IMR-90 (cell line): Measurements from ENCODE around the gene TMEM240. TPM values are rescaled to one million over a fixed set of nuclear protein-coding genes. Genes with fewer than 3 reads are reported as not detected.
A peak's percentile ranks its signal among the peaks of the same experiment; 100 is the strongest.
"Not testable (repeated sequence)": the region's sequence is repeated elsewhere in the genome, so short reads cannot be mapped to it uniquely, and the experiment has no call there.

Experiments used
- ATAC-seq: fragments of 200-7000 bp; cut with Tn5 transposase; 2 replicates; pipeline ENCODE4 v1.9.1; 2020; ENCODE audit warnings: low read depth, mild to moderate bottlenecking, moderate library complexity
- BruUV-seq: library from RNA; stranded (reverse); fragments of 400-500 nt; replicated peaks from 2 replicates; lab custom pipeline; 2021; lab: Mats Ljungman, UMichigan
- CTCF ChIA-PET: fragments of 300-600 bp; formaldehyde crosslinking; extraction: SDS; loops from one replicate; lab custom pipeline; 2021; ENCODE audit warnings: antibody characterized with exemption; lab: Yijun Ruan, JAX
- POLR2A ChIA-PET: fragments of 300-600 bp; sonication (Branson Sonifier 250); formaldehyde crosslinking; loops from one replicate; lab custom pipeline; 2022; ENCODE audit warnings: antibody characterized with exemption; ENCODE audit not compliant: unreplicated experiment; lab: Charles Lee
- DNase-seq: peaks from one replicate; pipeline ENCODE4 v3.0.0; 2013
- H2AFZ ChIP-seq: replicated peaks from 2 replicates; pipeline ENCODE3; 2013; ENCODE audit warnings: low read length, mild to moderate bottlenecking; ENCODE audit not compliant: poor library complexity
- H2AK5ac ChIP-seq: 2 replicates; pipeline ENCODE4 v1.6.1; 2013; ENCODE audit warnings: low read depth, low read length, inconsistent platforms
- H2AK9ac ChIP-seq: replicated peaks from 2 replicates; pipeline ENCODE3; 2013; ENCODE audit warnings: mild to moderate bottlenecking, low read depth, low read length, moderate library complexity; ENCODE audit not compliant: poor library complexity
- H2BK120ac ChIP-seq: 2 replicates; pipeline ENCODE4 v1.6.1; 2013; ENCODE audit warnings: low read depth, low read length, inconsistent platforms
- H2BK15ac ChIP-seq: 3 replicates; pipeline ENCODE4 v1.6.1; 2013; ENCODE audit warnings: low read depth, low read length, inconsistent platforms
- H2BK20ac ChIP-seq: 2 replicates; pipeline ENCODE4 v1.6.1; 2013; ENCODE audit warnings: low read depth, mild to moderate bottlenecking, inconsistent platforms, low read length, moderate library complexity
- H2BK5ac ChIP-seq: 2 replicates; pipeline ENCODE4 v1.6.1; 2013; ENCODE audit warnings: mild to moderate bottlenecking, low read depth, low read length, inconsistent platforms; ENCODE audit not compliant: poor library complexity, severe bottlenecking
- H3K14ac ChIP-seq: replicated peaks from 2 replicates; pipeline ENCODE4 v1.6.1; 2013; ENCODE audit warnings: low read depth, low read length, inconsistent platforms
- H3K18ac ChIP-seq: 2 replicates; pipeline ENCODE4 v1.6.1; 2013; ENCODE audit warnings: low read depth, low read length, control low read depth
- H3K23ac ChIP-seq: 2 replicates; pipeline ENCODE4 v1.6.1; 2013; ENCODE audit warnings: low read depth, low read length, inconsistent platforms
- H3K27ac ChIP-seq: 2 replicates; pipeline ENCODE4 v1.5.1; 2013; ENCODE audit warnings: mild to moderate bottlenecking, control low read depth, low read length; ENCODE audit not compliant: insufficient read depth
- H3K27me3 ChIP-seq: 2 replicates; pipeline ENCODE4 v1.6.1; 2013; ENCODE audit warnings: low read length; ENCODE audit not compliant: control insufficient read depth, insufficient read depth
- H3K36me3 ChIP-seq: 2 replicates; pipeline ENCODE4 v1.6.1; 2013; ENCODE audit warnings: low read length, mixed read lengths; ENCODE audit not compliant: control insufficient read depth, insufficient read depth
- H3K4ac ChIP-seq: 2 replicates; pipeline ENCODE4 v1.6.1; 2013; ENCODE audit warnings: low read depth, low read length, inconsistent platforms
- H3K4me1 ChIP-seq: 2 replicates; pipeline ENCODE4 v1.6.1; 2013; ENCODE audit warnings: low read length, mixed read lengths; ENCODE audit not compliant: control insufficient read depth, insufficient read depth
- H3K4me2 ChIP-seq: 2 replicates; pipeline ENCODE4 v1.6.1; 2013; ENCODE audit warnings: low read depth, mild to moderate bottlenecking, control low read depth, low read length, moderate library complexity
- H3K4me3 ChIP-seq: 2 replicates; pipeline ENCODE4 v1.5.1; 2013; ENCODE audit warnings: low read depth, mild to moderate bottlenecking, control low read depth, low read length, moderate library complexity; ENCODE audit not compliant: insufficient read depth
- H3K56ac ChIP-seq: 2 replicates; pipeline ENCODE4 v1.6.1; 2013; ENCODE audit warnings: low read length, inconsistent platforms; ENCODE audit not compliant: insufficient read depth; ENCODE audit errors: extremely low read depth
- H3K79me1 ChIP-seq, 2 experiments: 2 replicates each; pipeline ENCODE4 v1.6.1; 2013; ENCODE audit warnings: low read length in 2 of 2, inconsistent platforms in 1 of 2, low read depth in 1 of 2
- H3K9ac ChIP-seq: 2 replicates; pipeline ENCODE4 v1.6.1; 2013; ENCODE audit warnings: low read depth, low read length, control low read depth
- H3K9me1 ChIP-seq: 2 replicates; pipeline ENCODE4 v1.6.1; 2013; ENCODE audit warnings: low read length, inconsistent platforms; ENCODE audit not compliant: insufficient read depth
- H3K9me3 ChIP-seq: 2 replicates; pipeline ENCODE4 v1.6.1; 2013; ENCODE audit warnings: low read length; ENCODE audit not compliant: control insufficient read depth, insufficient read depth
- H4K20me1 ChIP-seq: 2 replicates; pipeline ENCODE4 v1.6.1; 2013; ENCODE audit warnings: low read length, inconsistent platforms; ENCODE audit not compliant: insufficient read depth
- H4K5ac ChIP-seq: 2 replicates; pipeline ENCODE4 v1.6.1; 2013; ENCODE audit warnings: mild to moderate bottlenecking, low read depth, low read length, control low read depth
- H4K8ac ChIP-seq, 2 experiments: 2 replicates each; pipeline ENCODE4 v1.6.1; 2013; ENCODE audit warnings: low read depth in 2 of 2, low read length in 2 of 2, control low read depth in 1 of 2, inconsistent platforms in 1 of 2
- H4K91ac ChIP-seq: 2 replicates; pipeline ENCODE4 v1.6.1; 2013; ENCODE audit warnings: low read depth, low read length, inconsistent platforms; ENCODE audit not compliant: insufficient read depth
- RAD21 ChIP-seq: IDR thresholded peaks from 2 replicates; pipeline ENCODE4 v1.6.1; 2012; ENCODE audit warnings: low read length, improper control_type of control experiment
- WGBS, 2 experiments: methylation state at CpG; one replicate each; pipeline versions ENCODE4 v1.1.5 to v1.1.7; 2013; ENCODE audit warnings: missing lambda C conversion rate in 2 of 2; ENCODE audit not compliant: insufficient read length in 1 of 2; ENCODE audit errors: extremely low coverage in 2 of 2; 5-methylcytosine and 5-hydroxymethylcytosine counted together
- dilution Hi-C: fragments of 300-500 bp; cut with HindIII; formaldehyde crosslinking; loops from one replicate; pipeline ENCODE4 v1.14.3; 2018; ENCODE audit warnings: low sequenced_read_pairs; ENCODE audit not compliant: unreplicated experiment
- in situ Hi-C: fragments of 300-500 bp; cut with MboI; formaldehyde crosslinking; loops from 3 replicates; pipeline ENCODE4 v1.14.3; 2019; ENCODE audit warnings: low sequenced_read_pairs, inconsistent platforms, mixed read lengths
- intact Hi-C: fragments of 100-400 bp; cut with micrococcal nuclease; formaldehyde crosslinking; loops from 2 replicates; pipeline ENCODE4 v1.10.0; 2022
- polyA plus RNA-seq, 3 experiments: library from polyadenylated mRNA; depleted of rRNA; stranded (reverse); fragments of >200 nt; gene quantifications; 2 replicates each; pipeline ENCODE4 v1.2.3, GENCODE V29; 2012; ENCODE audit warnings: low replicate concordance in 1 of 3
- total RNA-seq: library from RNA; depleted of rRNA; stranded (reverse); fragments of >200 nt; gene quantifications from 2 replicates; pipeline ENCODE4 v1.2.3, GENCODE V29; 2012
- TF ChIP-seq, protein P1 (sequence below): fragments of 150-350 bp; IDR thresholded peaks from 2 replicates; pipeline ENCODE4 v1.6.1; 2017; ENCODE audit warnings: mild to moderate bottlenecking, antibody characterized with exemption, low read length, low read depth
- TF ChIP-seq, protein P2 (sequence below): conservative IDR thresholded peaks from 2 replicates; pipeline ENCODE4 v1.5.1; 2012; ENCODE audit warnings: mild to moderate bottlenecking, low read depth, low read length, improper control_type of control experiment

Gene TMEM240
- total and polyA plus RNA-seq, 2 of the 4 experiments (the other 2 are of a cell fraction), result 1.6 to 7.6 TPM

DNA sequence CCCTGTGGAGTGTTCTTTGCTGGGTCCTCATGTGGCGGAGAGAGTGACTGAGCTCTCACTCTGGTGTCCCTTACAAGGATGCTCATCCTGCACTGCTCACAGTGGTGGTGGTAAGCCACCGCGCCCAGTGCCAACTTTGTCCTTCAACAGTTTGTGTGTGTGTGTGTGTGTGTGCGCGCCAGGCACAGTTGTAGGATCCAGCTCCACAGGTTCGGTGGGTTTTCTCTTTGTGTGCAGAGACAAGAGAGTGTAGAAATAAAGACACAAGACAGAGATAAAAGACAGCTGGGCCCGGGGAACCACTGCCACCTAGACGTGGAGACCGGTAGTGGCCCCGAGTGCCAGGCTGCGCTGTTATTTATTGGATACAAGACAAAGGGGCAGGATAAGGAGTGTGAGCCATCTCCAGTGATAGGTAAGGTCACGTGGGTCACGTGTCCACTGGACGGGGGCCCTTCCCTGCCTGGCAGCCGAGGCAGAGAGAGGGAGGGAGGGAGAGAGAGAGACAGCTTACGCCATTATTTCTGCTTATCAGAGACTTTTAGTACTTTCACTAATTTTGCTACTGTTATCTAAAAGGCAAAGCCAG lies 35.6 kb downstream of the TMEM240 start:
- H3K4me1 ChIP-seq, H3K36me3 ChIP-seq, H3K27ac ChIP-seq, H3K4me2 ChIP-seq, H3K79me1 ChIP-seq, CTCF ChIA-PET, H3K56ac ChIP-seq, H2BK5ac ChIP-seq, H3K9me1 ChIP-seq, H3K27me3 ChIP-seq, intact Hi-C loops, H2BK120ac ChIP-seq, H3K14ac ChIP-seq, H4K20me1 ChIP-seq, H3K23ac ChIP-seq, H2BK15ac ChIP-seq, H3K4me3 ChIP-seq, H4K91ac ChIP-seq, BruUV-seq, H2BK20ac ChIP-seq, H3K9me3 ChIP-seq, dilution Hi-C loops, POLR2A ChIA-PET, H3K18ac ChIP-seq, in situ Hi-C loops, H3K9ac ChIP-seq: not testable (repeated sequence)
- peak overlapping the region; percentile 81 for H2AK9ac ChIP-seq
- 80% methylated on average over 4 of the region's 16 CpGs; no CpG with 5 or more reads in 1 of the 2 experiments for WGBS, 2 experiments
- TF ChIP-seq, protein P1, sequence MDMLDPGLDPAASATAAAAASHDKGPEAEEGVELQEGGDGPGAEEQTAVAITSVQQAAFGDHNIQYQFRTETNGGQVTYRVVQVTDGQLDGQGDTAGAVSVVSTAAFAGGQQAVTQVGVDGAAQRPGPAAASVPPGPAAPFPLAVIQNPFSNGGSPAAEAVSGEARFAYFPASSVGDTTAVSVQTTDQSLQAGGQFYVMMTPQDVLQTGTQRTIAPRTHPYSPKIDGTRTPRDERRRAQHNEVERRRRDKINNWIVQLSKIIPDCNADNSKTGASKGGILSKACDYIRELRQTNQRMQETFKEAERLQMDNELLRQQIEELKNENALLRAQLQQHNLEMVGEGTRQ, result 0 out of 2 replicates have a peak, but pooled peaks have one; percentile 44
- TF ChIP-seq, protein P2, sequence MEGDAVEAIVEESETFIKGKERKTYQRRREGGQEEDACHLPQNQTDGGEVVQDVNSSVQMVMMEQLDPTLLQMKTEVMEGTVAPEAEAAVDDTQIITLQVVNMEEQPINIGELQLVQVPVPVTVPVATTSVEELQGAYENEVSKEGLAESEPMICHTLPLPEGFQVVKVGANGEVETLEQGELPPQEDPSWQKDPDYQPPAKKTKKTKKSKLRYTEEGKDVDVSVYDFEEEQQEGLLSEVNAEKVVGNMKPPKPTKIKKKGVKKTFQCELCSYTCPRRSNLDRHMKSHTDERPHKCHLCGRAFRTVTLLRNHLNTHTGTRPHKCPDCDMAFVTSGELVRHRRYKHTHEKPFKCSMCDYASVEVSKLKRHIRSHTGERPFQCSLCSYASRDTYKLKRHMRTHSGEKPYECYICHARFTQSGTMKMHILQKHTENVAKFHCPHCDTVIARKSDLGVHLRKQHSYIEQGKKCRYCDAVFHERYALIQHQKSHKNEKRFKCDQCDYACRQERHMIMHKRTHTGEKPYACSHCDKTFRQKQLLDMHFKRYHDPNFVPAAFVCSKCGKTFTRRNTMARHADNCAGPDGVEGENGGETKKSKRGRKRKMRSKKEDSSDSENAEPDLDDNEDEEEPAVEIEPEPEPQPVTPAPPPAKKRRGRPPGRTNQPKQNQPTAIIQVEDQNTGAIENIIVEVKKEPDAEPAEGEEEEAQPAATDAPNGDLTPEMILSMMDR, result peak; percentile 44
- TF ChIP-seq RAD21, result peak; percentile 16; the same call in 1 of the 2 replicates
- peak overlapping the region; percentile 90 for H2AFZ ChIP-seq
- ATAC-seq (peak; percentile 71), DNase-seq (peak; percentile 38)
- peak overlapping the region; percentile 61 for H3K4ac ChIP-seq
- peak overlapping the region; percentile 39; the same call in 1 of the 2 replicates for H4K5ac ChIP-seq
- H2AK5ac ChIP-seq, result peak overlapping the region; percentile 11; the same call in 1 of the 2 replicates
- H4K8ac ChIP-seq, result peak overlapping the region in 1 of 2 experiments; percentile 92; a peak in 3 of 4 replicates

DNA sequence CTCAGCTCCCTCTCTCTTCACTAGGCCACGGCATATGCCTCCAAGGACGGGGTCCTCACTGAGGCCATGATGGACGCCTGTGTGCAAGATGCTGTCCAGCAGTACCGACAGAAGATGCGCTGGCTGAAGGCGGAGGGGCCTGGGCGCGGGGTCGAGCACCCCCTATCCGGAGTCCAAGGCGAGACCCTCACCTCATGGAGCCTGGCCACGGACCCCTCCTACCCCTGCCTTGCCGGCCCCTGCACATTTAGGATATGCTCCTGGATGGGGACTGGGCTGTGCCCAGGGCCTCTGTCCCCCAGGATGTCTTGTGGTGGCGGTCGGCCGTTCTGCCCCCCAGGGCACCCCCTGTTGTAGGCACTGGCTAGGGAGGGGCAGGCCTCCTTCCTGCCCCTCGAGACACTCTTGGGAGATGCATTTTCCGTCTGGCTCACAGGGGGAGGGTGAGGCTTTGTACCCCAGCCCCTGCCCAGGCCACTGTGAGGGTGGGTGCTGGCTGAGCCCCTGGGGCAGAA lies 44.9 kb downstream of the TMEM240 start:
- intact Hi-C loops, result not testable (repeated sequence)

More for the DNA sequence above, 44.9 kb downstream of the TMEM240 start:
- H3K14ac ChIP-seq, H2AK9ac ChIP-seq, H3K4me3 ChIP-seq, H2BK120ac ChIP-seq, H3K27ac ChIP-seq, H3K9me3 ChIP-seq, H3K18ac ChIP-seq, H3K9me1 ChIP-seq, BruUV-seq, H3K79me1 ChIP-seq, H3K4me1 ChIP-seq, dilution Hi-C loops, POLR2A ChIA-PET, H2BK15ac ChIP-seq, H2BK20ac ChIP-seq, H3K4me2 ChIP-seq, H3K27me3 ChIP-seq, H3K56ac ChIP-seq, H3K4ac ChIP-seq, H4K20me1 ChIP-seq, H4K91ac ChIP-seq, H2AFZ ChIP-seq, ATAC-seq, H2BK5ac ChIP-seq, H2AK5ac ChIP-seq, CTCF ChIA-PET, in situ Hi-C loops, H3K9ac ChIP-seq, H4K5ac ChIP-seq, H4K8ac ChIP-seq, H3K23ac ChIP-seq, DNase-seq: not testable (repeated sequence)
- no CpG with 5 or more reads among the region's 18 CpGs for WGBS, 2 experiments
- peaks cover 38% of the 10 kb centered on the region for H3K36me3 ChIP-seq
